HCT116 (cell line): Measurements from ENCODE around the gene GYG1. TPM values are rescaled to one million over a fixed set of nuclear protein-coding genes. Genes with fewer than 3 reads are reported as not detected.

ENCODE experiments used
- ATAC-seq: fragments of 200-7000 bp; cut with Tn5 transposase; 2 replicates; pipeline ENCODE4 v1.9.1; 2020; ENCODE audit warnings: mild to moderate bottlenecking, moderate library complexity
- BruUV-seq: library from RNA; stranded (reverse); fragments of 400-500 nt; replicated peaks from 2 replicates; lab custom pipeline; 2021; lab: Mats Ljungman, UMichigan
- CTCF ChIA-PET: fragments of 300-600 bp; sonication (Branson Sonifier 250); formaldehyde crosslinking; loops from one replicate; lab custom pipeline; 2021; ENCODE audit warnings: antibody characterized with exemption; lab: Charles Lee
- POLR2A ChIA-PET: fragments of 300-600, 350-600 bp; sonication (Branson Sonifier 250); formaldehyde crosslinking; loops from one replicate; lab custom pipeline; 2021; ENCODE audit warnings: antibody characterized with exemption; lab: Charles Lee
- RAD21 ChIA-PET, 2 experiments: fragments of 300-600 bp; sonication (Branson Sonifier 250); formaldehyde crosslinking; loops; one replicate each; lab custom pipeline; 2023; ENCODE audit warnings: low total read pairs in 2 of 2; ENCODE audit not compliant: uncharacterized antibody in 2 of 2, unreplicated experiment in 2 of 2, low non-redundant PET in 1 of 2; lab: Charles Lee
- DNase-seq: peaks from one replicate; pipeline ENCODE4 v3.0.0-alpha.2; 2010; ENCODE audit warnings: low read depth, low spot score
- H2AFZ ChIP-seq: fragments of 200-600 bp; shearing (Covaris generic), sonication (generic); 2 replicates; pipeline ENCODE4 v1.6.1; 2017; ENCODE audit warnings: low read depth, mixed run types, mixed read lengths, antibody characterized with exemption, low read length; ENCODE audit not compliant: poor library complexity, severe bottlenecking
- H3K27ac ChIP-seq: 2 replicates; pipeline ENCODE4 v1.5.1; 2012; ENCODE audit warnings: low read depth, low read length
- H3K27me3 ChIP-seq: fragments of 200-600 bp; sonication (generic); 2 replicates; pipeline ENCODE4 v1.6.1; 2016; ENCODE audit warnings: mixed run types, low read length, mixed read lengths; ENCODE audit not compliant: insufficient read depth
- H3K36me3 ChIP-seq, 2 experiments: fragments of 200-500 bp in 1 of 2; fragments of 200-600 bp in 1 of 2; sonication (Bioruptor generic) in 1 of 2; sonication (generic) in 1 of 2; 2 replicates each; pipeline versions ENCODE4 v1.5.1 to v1.6.1; 2014 to 2016; ENCODE audit warnings: low read length in 2 of 2, inconsistent platforms in 1 of 2, mixed read lengths in 1 of 2, mixed run types in 1 of 2; ENCODE audit not compliant: insufficient read depth in 2 of 2, control insufficient read depth in 1 of 2
- H3K4me1 ChIP-seq, 2 experiments: fragments of 200-600 bp in 1 of 2; sonication (generic) in 1 of 2; 2 replicates each; pipeline versions ENCODE4 v1.5.1 to v1.6.1; 2012 to 2017; ENCODE audit warnings: low read length in 2 of 2, inconsistent platforms in 1 of 2, mild to moderate bottlenecking in 1 of 2, mixed read lengths in 1 of 2, mixed run types in 1 of 2, moderate library complexity in 1 of 2; ENCODE audit not compliant: insufficient read depth in 2 of 2, control insufficient read depth in 1 of 2
- H3K4me2 ChIP-seq: fragments of 200-600 bp; sonication (generic); 2 replicates; pipeline ENCODE4 v1.6.1; 2017; ENCODE audit warnings: mixed run types, low read length, mixed read lengths
- H3K4me3 ChIP-seq, 2 experiments: fragments of 200-600 bp in 1 of 2; sonication (generic) in 1 of 2; replicated peaks in 1 of 2; 2 replicates each; pipeline ENCODE4 v1.5.1; 2011 to 2016; ENCODE audit warnings: low read length in 2 of 2, control low read depth in 1 of 2, low read depth in 1 of 2, mild to moderate bottlenecking in 1 of 2, mixed read lengths in 1 of 2, mixed run types in 1 of 2
- H3K79me2 ChIP-seq: fragments of 200-600 bp; sonication (generic); 2 replicates; pipeline ENCODE4 v1.6.1; 2017; ENCODE audit warnings: mild to moderate bottlenecking, mixed run types, low read length, moderate library complexity, mixed read lengths; ENCODE audit not compliant: insufficient read depth
- H3K9ac ChIP-seq: fragments of 200-600 bp; sonication (generic); 2 replicates; pipeline ENCODE4 v1.6.1; 2016; ENCODE audit warnings: low read length, mixed read lengths
- H3K9me2 ChIP-seq: fragments of 200-600 bp; sonication (generic), shearing (Covaris generic); 2 replicates; pipeline ENCODE4 v1.6.1; 2017; ENCODE audit warnings: mixed run types, mild to moderate bottlenecking, moderate library complexity; ENCODE audit not compliant: insufficient read depth
- H3K9me3 ChIP-seq, 2 experiments: fragments of 200-500 bp in 1 of 2; fragments of 200-600 bp in 1 of 2; sonication (Bioruptor generic) in 1 of 2; sonication (generic) in 1 of 2; 2 replicates each; pipeline ENCODE4 v1.6.1; 2014 to 2017; ENCODE audit warnings: low read length in 2 of 2, mixed read lengths in 2 of 2, inconsistent platforms in 1 of 2, low read depth in 1 of 2, mild to moderate bottlenecking in 1 of 2, mixed run types in 1 of 2, moderate library complexity in 1 of 2; ENCODE audit not compliant: control insufficient read depth in 1 of 2, insufficient read depth in 1 of 2
- H4K20me1 ChIP-seq: fragments of 200-600 bp; sonication (generic), shearing (Covaris generic); 2 replicates; pipeline ENCODE4 v1.6.1; 2017; ENCODE audit warnings: mixed run types, mild to moderate bottlenecking, moderate library complexity; ENCODE audit not compliant: insufficient read depth
- ATF3 ChIP-seq: IDR thresholded peaks from 2 replicates; pipeline ENCODE4 v1.6.1; 2012
- CBX3 ChIP-seq: IDR thresholded peaks from 2 replicates; pipeline ENCODE4 v1.6.1; 2012; ENCODE audit warnings: low read depth
- CEBPB ChIP-seq: IDR thresholded peaks from 2 replicates; pipeline ENCODE4 v1.6.1; 2012; ENCODE audit warnings: low read depth
- CTCF ChIP-seq, 3 experiments: fragments of 200-600 bp in 1 of 3; sonication (generic) in 1 of 3; IDR thresholded peaks in 2 of 3; conservative IDR thresholded peaks in 1 of 3; 2 replicates each; pipeline ENCODE4 v1.5.1; 2012 to 2017; ENCODE audit warnings: low read depth in 2 of 3, low read length in 2 of 3, antibody characterized with exemption in 1 of 3, borderline replicate concordance in 1 of 3, control low read depth in 1 of 3, mild to moderate bottlenecking in 1 of 3, mixed read lengths in 1 of 3, mixed run types in 1 of 3, moderate library complexity in 1 of 3; ENCODE audit not compliant: insufficient read depth in 1 of 3
- EGR1 ChIP-seq: IDR thresholded peaks from 2 replicates; pipeline ENCODE4 v1.6.1; 2012; ENCODE audit warnings: low read depth
- ELF1 ChIP-seq: IDR thresholded peaks from 2 replicates; pipeline ENCODE4 v1.6.1; 2012; ENCODE audit warnings: low read depth, borderline replicate concordance
- EZH2 ChIP-seq: fragments of 200-600 bp; sonication (generic); IDR thresholded peaks from 2 replicates; pipeline ENCODE4 v1.6.1; 2017; ENCODE audit warnings: antibody characterized with exemption, mixed run types
- EZH2phosphoT487 ChIP-seq: fragments of 200-600 bp; IDR thresholded peaks from 2 replicates; pipeline ENCODE4 v1.6.1; 2018; ENCODE audit warnings: antibody characterized with exemption, borderline replicate concordance
- JUND ChIP-seq: IDR thresholded peaks from 2 replicates; pipeline ENCODE4 v1.6.1; 2012
- POLR2A ChIP-seq: IDR thresholded peaks from 2 replicates; pipeline ENCODE4 v1.7.0; 2011; ENCODE audit warnings: borderline replicate concordance; ENCODE audit not compliant: insufficient read depth, insufficient read length; ENCODE audit errors: extremely low read depth
- RAD21 ChIP-seq: IDR thresholded peaks from 2 replicates; pipeline ENCODE4 v1.6.1; 2012; ENCODE audit warnings: low read depth, mild to moderate bottlenecking
- REST ChIP-seq: IDR thresholded peaks from 2 replicates; pipeline ENCODE4 v1.6.1; 2012; ENCODE audit warnings: low read depth
- SIN3A ChIP-seq: IDR thresholded peaks from 2 replicates; pipeline ENCODE4 v1.6.1; 2012; ENCODE audit warnings: low read depth
- SRF ChIP-seq: IDR thresholded peaks from 2 replicates; pipeline ENCODE4 v1.6.1; 2012; ENCODE audit warnings: low read depth
- TCF7L2 ChIP-seq: IDR thresholded peaks from 2 replicates; pipeline ENCODE4 v1.7.0; 2011; ENCODE audit warnings: borderline replicate concordance, inconsistent platforms; ENCODE audit not compliant: insufficient read depth, insufficient read length; ENCODE audit errors: extremely low read depth
- ZFX ChIP-seq: fragments of 450-650 bp; IDR thresholded peaks from 2 replicates; pipeline ENCODE4 v1.6.1; 2017
- ZNF274 ChIP-seq: fragments of 200-500 bp; sonication (Bioruptor generic); IDR thresholded peaks from 2 replicates; pipeline ENCODE4 v1.6.1; 2014; ENCODE audit warnings: mild to moderate bottlenecking, low read depth, low read length, inconsistent platforms
- intact Hi-C: fragments of 100-400 bp; cut with micrococcal nuclease; formaldehyde crosslinking; loops from 2 replicates; pipeline ENCODE4 v1.10.0; 2022
- total RNA-seq: library from RNA; stranded (reverse); gene quantifications from one replicate; pipeline ENCODE4 v1.2.1, GENCODE V29; 2021; ENCODE audit not compliant: unreplicated experiment

Gene GYG1
- total RNA-seq, 1 experiment from 2014 or later, result 28.9 TPM

- no TSS peak for BruUV-seq
- Histone ChIP-seq H3K27me3 (no peaks in the 10 kb centered on the region), H3K9ac (no peak overlapping the region), H4K20me1 (no peaks in the 10 kb centered on the region), H3K4me3 (no peak overlapping the region), H2AFZ (no peak overlapping the region), H3K27ac (no peak overlapping the region), H3K9me3 (no peaks in the 10 kb centered on the region), H3K4me1 (no peaks in the 10 kb centered on the region), H3K9me2 (no peaks in the 10 kb centered on the region), H3K4me2 (no peak overlapping the region), H3K79me2 (no peaks in the 10 kb centered on the region), H3K36me3 (peaks cover 2 to 4% of the 10 kb centered on the region in 2 experiments; a peak in 1 of 4 replicates)
- POLR2A ChIA-PET, result no interaction called here
- no peak for DNase-seq
- CTCF ChIA-PET, result no interaction called here
- TF ChIP-seq POLR2A (no peak), CEBPB (no peak), EZH2phosphoT487 (no peak), ZFX (no peak), EZH2 (no peak), CBX3 (no peak), SIN3A (no peak), EGR1 (no peak), ZNF274 (no peak), RAD21 (no peak), ATF3 (no peak), TCF7L2 (no peak), ELF1 (no peak), SRF (no peak), CTCF (IDR thresholded peaks at IDR 0.05 in 2 of 3, conservative IDR thresholded peaks at IDR 0.05 in 1 of 3; ENCODE audit: borderline replicate concordance in 1 of 3, insufficient read depth in 1 of 3, low read depth in 2 of 3, low read length in 2 of 3) (no peak), REST (no peak), JUND (no peak)
- RAD21 ChIA-PET, result no interaction called here
- ATAC-seq, result no peak
- intact Hi-C loops, result no loop called here
Measured at GRCh38 chr3:149005416-149005815, 14.1 kb downstream of the GYG1 start.
